ENCODE results near the gene VASN.

DNA sequence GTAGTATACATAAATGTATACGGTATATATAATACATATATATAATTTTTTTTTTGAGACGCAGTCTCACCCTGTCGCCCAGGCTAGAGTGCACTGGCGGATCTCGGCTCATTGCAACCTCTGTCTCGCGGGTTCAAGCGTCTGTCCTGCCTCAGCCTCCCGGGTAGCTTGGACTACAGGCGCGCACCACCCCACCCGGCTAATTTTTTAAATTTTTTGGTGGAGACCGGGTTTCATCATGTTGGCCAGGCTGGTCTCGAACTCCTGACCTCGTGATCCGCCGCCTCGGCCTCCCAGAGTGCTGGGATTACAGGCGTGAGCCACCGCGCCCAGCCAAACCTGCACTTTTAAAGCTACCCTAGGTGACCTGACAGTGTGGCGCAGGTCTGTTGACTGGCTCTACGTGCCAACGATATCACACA lies 21.3 kb upstream of the VASN start:
- TF ChIP-seq GATA2 (IDR thresholded peaks at IDR 0.05; ENCODE audit: low read depth, low read length): no peak
- TF ChIP-seq GATA3 (IDR thresholded peaks at IDR 0.05; ENCODE audit: low read depth, low read length): no peak
